Upper lobe of left lung (tissue), 4 donors: Measurements from ENCODE around the gene RNASE8.

ENCODE experiments used
- POLR2A ChIP-seq, 4 donors: fragments of 450-650 bp; IDR thresholded peaks; one replicate each; pipeline ENCODE4 v1.5.1; 2016 to 2017; ENCODE audit warnings: antibody characterized with exemption in 4 of 4, mild to moderate bottlenecking in 2 of 4
- TF ChIP-seq, protein P1 (sequence below), 6 experiments: fragments of 450-650 bp in 4 of 6; fragments of 200-600 bp in 2 of 6; sonication (generic) in 2 of 6; IDR thresholded peaks; one replicate each; pipeline ENCODE4 v1.5.1; 2016 to 2019; ENCODE audit warnings: antibody characterized with exemption in 6 of 6

DNA sequence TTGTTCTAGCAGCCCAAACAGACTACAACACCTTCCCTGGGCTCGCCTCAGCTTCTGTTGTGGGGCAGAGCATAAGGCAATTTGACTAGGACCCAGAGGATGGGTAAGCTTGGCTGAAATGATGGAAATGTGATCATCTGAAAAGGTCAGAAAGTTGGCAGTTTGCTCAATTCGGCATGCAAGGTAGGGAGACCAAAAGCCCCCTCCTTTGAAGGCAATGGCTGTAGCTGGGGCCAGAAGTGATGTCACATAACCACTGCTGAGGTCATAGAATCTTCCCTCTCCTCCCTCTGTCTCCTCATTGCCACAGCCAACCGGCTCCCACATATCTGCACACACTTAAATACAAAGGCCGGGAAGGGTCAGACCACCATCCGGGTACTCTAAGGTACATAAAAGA lies 27.7 kb upstream of the RNASE8 start, which contains the start of gene TPPP2:
- TF ChIP-seq, protein P1, sequence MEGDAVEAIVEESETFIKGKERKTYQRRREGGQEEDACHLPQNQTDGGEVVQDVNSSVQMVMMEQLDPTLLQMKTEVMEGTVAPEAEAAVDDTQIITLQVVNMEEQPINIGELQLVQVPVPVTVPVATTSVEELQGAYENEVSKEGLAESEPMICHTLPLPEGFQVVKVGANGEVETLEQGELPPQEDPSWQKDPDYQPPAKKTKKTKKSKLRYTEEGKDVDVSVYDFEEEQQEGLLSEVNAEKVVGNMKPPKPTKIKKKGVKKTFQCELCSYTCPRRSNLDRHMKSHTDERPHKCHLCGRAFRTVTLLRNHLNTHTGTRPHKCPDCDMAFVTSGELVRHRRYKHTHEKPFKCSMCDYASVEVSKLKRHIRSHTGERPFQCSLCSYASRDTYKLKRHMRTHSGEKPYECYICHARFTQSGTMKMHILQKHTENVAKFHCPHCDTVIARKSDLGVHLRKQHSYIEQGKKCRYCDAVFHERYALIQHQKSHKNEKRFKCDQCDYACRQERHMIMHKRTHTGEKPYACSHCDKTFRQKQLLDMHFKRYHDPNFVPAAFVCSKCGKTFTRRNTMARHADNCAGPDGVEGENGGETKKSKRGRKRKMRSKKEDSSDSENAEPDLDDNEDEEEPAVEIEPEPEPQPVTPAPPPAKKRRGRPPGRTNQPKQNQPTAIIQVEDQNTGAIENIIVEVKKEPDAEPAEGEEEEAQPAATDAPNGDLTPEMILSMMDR (IDR thresholded peaks at IDR 0.05): no peak
- TF ChIP-seq POLR2A (IDR thresholded peaks at IDR 0.05): no peak
